K562 (cell line): ENCODE results near the gene PRKAR1B. TPM values are rescaled to one million over a fixed set of nuclear protein-coding genes. Genes with fewer than 3 reads are reported as not detected.

Experiments used
- BRD4 ChIP-seq: fragments of 200-600 bp; sonication (generic); IDR thresholded peaks from 2 replicates; pipeline ENCODE4 v1.6.1; 2017; ENCODE audit warnings: inconsistent platforms
- BRD9 ChIP-seq: fragments of 450-650 bp; IDR thresholded peaks from 2 replicates; pipeline ENCODE4 v1.6.1; 2018; ENCODE audit warnings: low read depth; ENCODE audit not compliant: partially characterized antibody
- CBX5 ChIP-seq: IDR thresholded peaks from 2 replicates; pipeline ENCODE4 v1.6.1; 2014; ENCODE audit warnings: low read depth, borderline replicate concordance
- CHD1 ChIP-seq: fragments of 200-600 bp; sonication (generic); IDR thresholded peaks from one replicate; pipeline ENCODE4 v1.6.1; 2012; ENCODE audit warnings: mild to moderate bottlenecking, moderate library complexity, low read length, inconsistent platforms
- COPS2 ChIP-seq: fragments of 450-650 bp; conservative IDR thresholded peaks from 2 replicates; pipeline ENCODE4 v1.6.1; 2016; ENCODE audit warnings: mild to moderate bottlenecking, moderate library complexity
- CREB1 ChIP-seq, 2 experiments: sonication (generic) in 1 of 2; formaldehyde crosslinking in 1 of 2; IDR thresholded peaks; 2 replicates each; pipeline versions ENCODE4 v1.6.1 to v1.8.0; 2012 to 2022; ENCODE audit warnings: inconsistent platforms in 1 of 2, mild to moderate bottlenecking in 1 of 2, missing genetic modification reagents in 1 of 2, moderate library complexity in 1 of 2
- EGR1 ChIP-seq: fragments of 450-650 bp; conservative IDR thresholded peaks from 2 replicates; pipeline ENCODE4 v1.6.1; 2017; ENCODE audit warnings: mild to moderate bottlenecking
- ESRRA ChIP-seq: fragments of 450-650 bp; IDR thresholded peaks from 2 replicates; pipeline ENCODE4 v1.6.1; 2014; ENCODE audit warnings: low read depth, mild to moderate bottlenecking, moderate library complexity, borderline replicate concordance
- GABPA ChIP-seq: fragments of 200-800 bp; sonication (Bioruptor generic); conservative IDR thresholded peaks from 2 replicates; pipeline ENCODE4 v1.6.1; 2016; ENCODE audit warnings: low read depth, missing genetic modification characterization, missing compliant biosample characterization
- GABPB1 ChIP-seq: sonication (generic); formaldehyde crosslinking; IDR thresholded peaks from 2 replicates; pipeline ENCODE4 v1.8.0; 2022; ENCODE audit warnings: mild to moderate bottlenecking, missing genetic modification reagents
- KDM1A ChIP-seq, 2 experiments: fragments of 450-650 bp; IDR thresholded peaks; 2 replicates each; pipeline ENCODE4 v1.6.1; 2016; ENCODE audit warnings: mild to moderate bottlenecking in 2 of 2
- MEF2D ChIP-seq: conservative IDR thresholded peaks from 2 replicates; pipeline ENCODE4 v1.6.1; 2016; ENCODE audit warnings: low read depth, missing genetic modification characterization, missing compliant biosample characterization
- NELFE ChIP-seq: IDR thresholded peaks from 2 replicates; pipeline ENCODE4 v1.6.1; 2011; ENCODE audit warnings: mild to moderate bottlenecking; ENCODE audit not compliant: insufficient read depth, insufficient read length
- NR2F6 ChIP-seq: fragments of 450-650 bp; formaldehyde crosslinking; IDR thresholded peaks from 2 replicates; pipeline ENCODE4 v1.4.0; 2020; ENCODE audit warnings: mild to moderate bottlenecking
- SIN3A ChIP-seq, 2 experiments: fragments of 150-350 bp in 1 of 2; IDR thresholded peaks; 2 replicates each; pipeline ENCODE4 v1.6.1; 2011 to 2016; ENCODE audit warnings: borderline replicate concordance in 2 of 2, low read depth in 2 of 2, low read length in 2 of 2, mild to moderate bottlenecking in 2 of 2, moderate library complexity in 2 of 2; ENCODE audit not compliant: control insufficient read depth in 1 of 2
- SIRT6 ChIP-seq: IDR thresholded peaks from one replicate; pipeline ENCODE4 v1.6.1; 2012; ENCODE audit warnings: low read depth, mild to moderate bottlenecking, control low read depth, inconsistent platforms, low read length, moderate library complexity
- TARDBP ChIP-seq: fragments of 450-650 bp; IDR thresholded peaks from 2 replicates; pipeline ENCODE4 v1.6.1; 2016
- TCF7L2 ChIP-seq: fragments of 150-350 bp; IDR thresholded peaks from 2 replicates; pipeline ENCODE4 v1.6.1; 2016; ENCODE audit warnings: low read depth, mild to moderate bottlenecking, low read length, moderate library complexity
- ZC3H11A ChIP-seq: IDR thresholded peaks from 2 replicates; pipeline ENCODE4 v1.6.1; 2012; ENCODE audit warnings: low read depth, low read length, improper control_type of control experiment
- ZNF134 ChIP-seq: fragments of 250-450 bp; sonication (Bioruptor Pico); conservative IDR thresholded peaks from 2 replicates; pipeline ENCODE4 v1.4.0; 2020
- ZNF507 ChIP-seq: conservative IDR thresholded peaks from 2 replicates; pipeline ENCODE4 v1.6.1; 2017; ENCODE audit warnings: missing genetic modification characterization, missing compliant biosample characterization
- ZNF76 ChIP-seq: fragments of 250-450 bp; sonication (Bioruptor Pico); IDR thresholded peaks from 2 replicates; pipeline ENCODE4 v1.4.0; 2020; ENCODE audit warnings: mild to moderate bottlenecking, moderate library complexity, borderline replicate concordance
- polyA plus RNA-seq, 8 experiments: library from polyadenylated mRNA; depleted of rRNA in 4 of 8; stranded (reverse) in 5 of 8; unstranded in 3 of 8; fragments of >200 nt; fragmentation: Nextera tagmentation in 2 of 8; fragmentation: Illumina TruSeq in 1 of 8; extraction: Ambion mirVana in 2 of 8; extraction: Trizol in 1 of 8; gene quantifications; 2 replicates each; pipeline versions ENCODE4 v1.2.1 to v1.2.3, GENCODE V29; 2011 to 2014; ENCODE audit warnings: inconsistent platforms in 1 of 8, missing spikeins in 1 of 8
- total RNA-seq, 7 experiments: library from RNA; depleted of rRNA in 6 of 7; stranded (reverse); fragments of >200 nt in 6 of 7; fragmentation: Illumina TruSeq in 2 of 7; extraction: Trizol in 2 of 7; gene quantifications; 2 replicates each; pipeline versions ENCODE4 v1.2.1 to v1.2.3, GENCODE V29; 2011 to 2021; ENCODE audit warnings: low replicate concordance in 1 of 7
- TF ChIP-seq, protein P1 (sequence below), 2 experiments: fragments of 450-650 bp; IDR thresholded peaks; 2 replicates each; pipeline ENCODE4 v1.6.1; 2016
- TF ChIP-seq, protein P2 (sequence below): fragments of 250-450 bp; sonication (Bioruptor Pico); IDR thresholded peaks from 2 replicates; pipeline ENCODE4 v1.5.0; 2021; ENCODE audit warnings: mild to moderate bottlenecking, borderline replicate concordance
- TF ChIP-seq, protein P3 (sequence below), 3 experiments: IDR thresholded peaks in 2 of 3; conservative IDR thresholded peaks in 1 of 3; 2 replicates each; pipeline ENCODE4 v1.5.1; 2011 to 2012; ENCODE audit warnings: low read length in 3 of 3, mild to moderate bottlenecking in 3 of 3, control low read depth in 2 of 3, improper control_type of control experiment in 1 of 3, inconsistent platforms in 1 of 3, low read depth in 1 of 3, mixed read lengths in 1 of 3, moderate library complexity in 1 of 3; ENCODE audit not compliant: insufficient read depth in 2 of 3

The PRKAR1B gene
- total and polyA plus RNA-seq, 9 of the 15 experiments (the other 6 are each of a cell fraction or from before 2014, with no cell fraction given): 0.99 to 30.5 (median 12.7) TPM

DNA sequence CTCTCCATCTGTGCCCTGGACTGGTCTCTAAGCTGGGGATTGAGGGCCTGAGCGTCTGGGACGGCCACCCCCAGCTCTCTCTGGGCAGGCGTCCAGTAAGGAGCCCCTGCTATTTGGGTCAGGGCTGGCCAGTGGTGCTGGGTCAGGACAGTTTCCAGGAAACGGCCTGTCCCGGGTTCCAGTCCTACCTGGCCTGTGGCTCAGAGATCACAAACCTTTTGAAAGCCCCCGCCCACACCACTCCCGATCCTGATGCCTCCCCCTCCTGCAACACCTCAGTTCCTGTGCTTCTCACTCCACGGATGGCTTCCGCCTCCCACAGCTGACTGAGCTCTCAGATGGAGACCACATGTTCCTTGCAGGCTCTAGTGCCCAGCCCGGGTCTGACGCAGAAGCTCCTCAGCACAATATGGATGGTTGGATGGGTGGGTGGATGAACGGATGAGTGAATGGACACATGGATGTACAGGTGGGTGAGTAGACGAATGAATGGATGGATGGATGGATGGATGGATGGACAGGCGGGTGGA is 115.7 kb downstream of the PRKAR1B start (continued):
- TF ChIP-seq CHD1 (no peak), MEF2D (no peak), EGR1 (peak; percentile 4; the same call in 1 of the 2 replicates), ZNF507 (tag) (no peak), COPS2 (no peak), ZNF134 (no peak), TCF7L2 (no peak), KDM1A (IDR thresholded peaks at IDR 0.05) (0 out of 4 replicates have a peak, but pooled peaks of 1 of the 2 experiments have one; percentile 32), CBX5 (no peak), ZC3H11A (no peak), ESRRA (peak; percentile 6; the same call in 1 of the 2 replicates), GABPB1 (CRISPR knock-in tag) (0 out of 2 replicates have a peak, but pooled peaks have one; percentile 10), NR2F6 (CRISPR knock-in tag) (no peak), SIRT6 (no peak), BRD9 (no peak), NELFE (no peak), SIN3A (IDR thresholded peaks at IDR 0.05; ENCODE audit: borderline replicate concordance in 2 of 2, control insufficient read depth in 1 of 2, low read depth in 2 of 2, low read length in 2 of 2) (no peak), GABPA (tag) (no peak), ZNF76 (CRISPR knock-in tag) (no peak), BRD4 (no peak), TARDBP (no peak), CREB1 (IDR thresholded peaks at IDR 0.05) (no peak; the same call in 1 of the 2 replicates), CREB1 (CRISPR knock-in tag; IDR thresholded peaks at IDR 0.05) (0 out of 2 replicates have a peak, but pooled peaks have one; percentile 3)
- TF ChIP-seq, protein P1, sequence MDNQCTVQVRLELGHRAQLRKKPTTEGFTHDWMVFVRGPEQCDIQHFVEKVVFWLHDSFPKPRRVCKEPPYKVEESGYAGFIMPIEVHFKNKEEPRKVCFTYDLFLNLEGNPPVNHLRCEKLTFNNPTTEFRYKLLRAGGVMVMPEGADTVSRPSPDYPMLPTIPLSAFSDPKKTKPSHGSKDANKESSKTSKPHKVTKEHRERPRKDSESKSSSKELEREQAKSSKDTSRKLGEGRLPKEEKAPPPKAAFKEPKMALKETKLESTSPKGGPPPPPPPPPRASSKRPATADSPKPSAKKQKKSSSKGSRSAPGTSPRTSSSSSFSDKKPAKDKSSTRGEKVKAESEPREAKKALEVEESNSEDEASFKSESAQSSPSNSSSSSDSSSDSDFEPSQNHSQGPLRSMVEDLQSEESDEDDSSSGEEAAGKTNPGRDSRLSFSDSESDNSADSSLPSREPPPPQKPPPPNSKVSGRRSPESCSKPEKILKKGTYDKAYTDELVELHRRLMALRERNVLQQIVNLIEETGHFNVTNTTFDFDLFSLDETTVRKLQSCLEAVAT (IDR thresholded peaks at IDR 0.05): 0 out of 4 replicates have a peak, but pooled peaks of 1 of the 2 experiments have one; percentile 17
- TF ChIP-seq, protein P2, sequence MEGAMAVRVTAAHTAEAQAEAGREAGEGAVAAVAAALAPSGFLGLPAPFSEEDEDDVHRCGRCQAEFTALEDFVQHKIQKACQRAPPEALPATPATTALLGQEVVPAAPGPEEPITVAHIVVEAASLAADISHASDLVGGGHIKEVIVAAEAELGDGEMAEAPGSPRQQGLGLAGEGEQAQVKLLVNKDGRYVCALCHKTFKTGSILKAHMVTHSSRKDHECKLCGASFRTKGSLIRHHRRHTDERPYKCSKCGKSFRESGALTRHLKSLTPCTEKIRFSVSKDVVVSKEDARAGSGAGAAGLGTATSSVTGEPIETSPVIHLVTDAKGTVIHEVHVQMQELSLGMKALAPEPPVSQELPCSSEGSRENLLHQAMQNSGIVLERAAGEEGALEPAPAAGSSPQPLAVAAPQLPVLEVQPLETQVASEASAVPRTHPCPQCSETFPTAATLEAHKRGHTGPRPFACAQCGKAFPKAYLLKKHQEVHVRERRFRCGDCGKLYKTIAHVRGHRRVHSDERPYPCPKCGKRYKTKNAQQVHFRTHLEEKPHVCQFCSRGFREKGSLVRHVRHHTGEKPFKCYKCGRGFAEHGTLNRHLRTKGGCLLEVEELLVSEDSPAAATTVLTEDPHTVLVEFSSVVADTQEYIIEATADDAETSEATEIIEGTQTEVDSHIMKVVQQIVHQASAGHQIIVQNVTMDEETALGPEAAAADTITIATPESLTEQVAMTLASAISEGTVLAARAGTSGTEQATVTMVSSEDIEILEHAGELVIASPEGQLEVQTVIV: no peak
- TF ChIP-seq, protein P3, sequence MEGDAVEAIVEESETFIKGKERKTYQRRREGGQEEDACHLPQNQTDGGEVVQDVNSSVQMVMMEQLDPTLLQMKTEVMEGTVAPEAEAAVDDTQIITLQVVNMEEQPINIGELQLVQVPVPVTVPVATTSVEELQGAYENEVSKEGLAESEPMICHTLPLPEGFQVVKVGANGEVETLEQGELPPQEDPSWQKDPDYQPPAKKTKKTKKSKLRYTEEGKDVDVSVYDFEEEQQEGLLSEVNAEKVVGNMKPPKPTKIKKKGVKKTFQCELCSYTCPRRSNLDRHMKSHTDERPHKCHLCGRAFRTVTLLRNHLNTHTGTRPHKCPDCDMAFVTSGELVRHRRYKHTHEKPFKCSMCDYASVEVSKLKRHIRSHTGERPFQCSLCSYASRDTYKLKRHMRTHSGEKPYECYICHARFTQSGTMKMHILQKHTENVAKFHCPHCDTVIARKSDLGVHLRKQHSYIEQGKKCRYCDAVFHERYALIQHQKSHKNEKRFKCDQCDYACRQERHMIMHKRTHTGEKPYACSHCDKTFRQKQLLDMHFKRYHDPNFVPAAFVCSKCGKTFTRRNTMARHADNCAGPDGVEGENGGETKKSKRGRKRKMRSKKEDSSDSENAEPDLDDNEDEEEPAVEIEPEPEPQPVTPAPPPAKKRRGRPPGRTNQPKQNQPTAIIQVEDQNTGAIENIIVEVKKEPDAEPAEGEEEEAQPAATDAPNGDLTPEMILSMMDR (IDR thresholded peaks at IDR 0.05 in 2 of 3, conservative IDR thresholded peaks at IDR 0.05 in 1 of 3; ENCODE audit: insufficient read depth in 2 of 3, low read depth in 1 of 3, low read length in 3 of 3): no peak
